ENCODE results near the gene SYTL5. TPM values are rescaled to one million over a fixed set of nuclear protein-coding genes. Genes with fewer than 3 reads are reported as not detected.
"Not testable (repeated sequence)": the region's sequence is repeated elsewhere in the genome, so short reads cannot be mapped to it uniquely, and the experiment has no call there.

SYTL5 gene
- not detected for polyA plus RNA-seq (2012; ENCODE audit: low read depth, missing spikeins)

GRCh38 chrX:38006291-38006690, at the start of gene SYTL5:
Gene SYTL5, plus strand, starts transcription at chrX:38006553. Its CDS starts 27,337 bp downstream, at chrX:38033890.
- FAIRE-seq (no peak), DNase-seq (ENCODE audit: insufficient read length, low spot score) (no peak)
- TF ChIP-seq SPI1 (IDR thresholded peaks at IDR 0.05; ENCODE audit: low read depth, low read length): no peak

DNA sequence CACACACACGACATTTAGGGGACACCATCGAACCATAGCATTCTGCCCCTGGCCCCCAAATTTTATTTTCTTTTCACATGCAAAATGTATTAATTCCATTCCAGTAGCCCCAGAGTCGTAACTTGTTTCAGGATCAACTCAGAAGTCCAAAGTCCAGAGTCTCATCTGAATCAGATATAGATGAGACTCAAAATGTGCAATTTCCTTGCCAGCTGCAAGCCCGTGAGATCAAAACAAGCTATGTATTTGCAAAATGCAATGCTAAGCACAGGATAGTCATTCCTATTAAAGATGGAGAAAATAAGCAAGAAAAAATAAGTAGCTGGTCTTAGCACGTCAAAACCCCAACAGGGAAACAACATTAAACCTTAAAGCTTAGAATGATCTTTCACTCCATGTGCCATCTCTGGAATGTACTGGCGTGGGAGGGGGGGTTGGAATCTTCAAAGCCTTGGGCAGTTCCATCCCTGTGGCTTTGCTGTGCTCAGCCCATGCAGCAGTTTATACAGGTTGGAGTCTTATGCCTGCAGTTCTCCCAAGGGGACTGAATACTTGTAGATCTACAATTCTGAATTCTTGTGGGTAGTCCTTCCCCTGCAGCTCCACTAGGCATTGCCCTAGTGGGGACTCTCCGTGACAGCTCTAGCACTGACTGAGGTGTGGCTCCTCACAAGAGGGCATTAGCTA, 47.7 kb upstream of the SYTL5 start:
- TF ChIP-seq POU2F2 (IDR thresholded peaks at IDR 0.05; ENCODE audit: low read depth, low read length): no peak
- no peak for TF ChIP-seq PAX5 (IDR thresholded peaks at IDR 0.05; ENCODE audit: insufficient read depth, low read length, severe bottlenecking)
- no peak for TF ChIP-seq POLR2AphosphoS5 (IDR thresholded peaks at IDR 0.05; ENCODE audit: low read depth, low read length)
- TF ChIP-seq TAF1 (IDR thresholded peaks at IDR 0.05; ENCODE audit: low read depth, low read length): no peak
- TF ChIP-seq POLR2A (IDR thresholded peaks at IDR 0.05; ENCODE audit: low read depth, low read length): no peak
- no peak for TF ChIP-seq SPI1 (IDR thresholded peaks at IDR 0.05; ENCODE audit: low read depth, low read length)
- no peak for FAIRE-seq

DNA sequence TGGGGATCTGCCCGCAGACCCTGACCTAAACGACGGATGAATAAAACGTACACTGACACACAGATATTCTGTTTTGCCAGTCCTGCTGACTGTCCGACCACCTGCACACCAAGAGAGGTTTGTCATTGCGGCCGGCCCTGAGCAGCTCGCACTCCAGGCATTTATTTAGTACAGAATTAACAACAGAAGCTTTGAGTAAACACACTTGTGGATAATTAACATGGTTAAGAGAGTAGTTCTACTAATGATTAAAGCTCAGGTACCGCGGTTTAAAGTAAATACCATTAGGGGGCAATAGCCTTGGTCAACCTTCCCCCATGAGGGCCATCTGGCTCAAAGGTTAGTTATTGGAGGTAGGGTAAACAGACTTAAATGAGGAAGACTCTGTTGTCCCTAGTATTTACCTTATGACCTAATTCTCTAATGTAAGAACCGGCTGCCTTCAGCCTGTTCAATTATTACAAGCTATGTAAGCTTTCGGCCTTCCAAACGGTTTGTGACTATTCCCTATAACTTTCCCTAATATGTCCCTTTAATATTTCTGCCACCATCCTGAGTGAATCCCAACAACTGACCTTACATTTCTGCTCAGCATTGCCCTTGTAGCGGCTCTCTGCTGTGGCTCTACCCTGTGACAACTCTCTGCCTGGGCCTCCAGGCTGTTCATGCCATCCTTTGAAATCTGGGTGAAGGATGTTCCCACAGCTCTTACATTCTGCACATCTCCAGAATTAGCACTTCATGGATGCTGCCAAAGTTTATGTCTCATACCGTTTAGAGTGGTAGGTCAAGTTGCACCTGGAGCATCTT, 46.9 kb upstream of the SYTL5 start:
- DNase-seq (ENCODE audit: insufficient read length, low spot score) (no peak), FAIRE-seq (no peak)
- TF ChIP-seq TAF1 (IDR thresholded peaks at IDR 0.05; ENCODE audit: low read depth, low read length) (no peak), POLR2A (IDR thresholded peaks at IDR 0.05; ENCODE audit: low read depth, low read length) (no peak), PAX5 (IDR thresholded peaks at IDR 0.05; ENCODE audit: insufficient read depth, low read length, severe bottlenecking) (no peak), POU2F2 (IDR thresholded peaks at IDR 0.05; ENCODE audit: low read depth, low read length) (no peak), SPI1 (IDR thresholded peaks at IDR 0.05; ENCODE audit: low read depth, low read length) (no peak), POLR2AphosphoS5 (IDR thresholded peaks at IDR 0.05; ENCODE audit: low read depth, low read length) (no peak)

More for the DNA sequence above, 47.7 kb upstream of the SYTL5 start:
- no peak for DNase-seq (ENCODE audit: insufficient read length, low spot score)

DNA sequence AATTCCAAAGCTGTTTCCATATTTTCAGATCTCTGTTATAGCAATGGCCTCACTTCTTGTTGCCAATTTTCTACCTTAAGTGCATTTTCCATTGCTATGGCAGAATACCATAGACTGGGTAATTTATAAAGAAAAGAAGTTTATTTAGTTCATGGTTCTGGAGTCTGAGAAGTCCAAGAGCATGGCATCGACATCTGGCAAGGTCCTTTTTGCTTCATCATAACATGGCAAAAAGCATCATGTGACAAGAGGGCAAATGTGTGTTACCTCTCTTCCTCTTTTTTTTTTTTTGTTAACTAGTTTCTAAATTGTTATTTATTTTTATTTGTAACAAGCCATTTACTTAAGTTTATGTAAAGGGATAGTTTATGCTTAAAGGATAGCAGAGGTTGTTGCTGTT, 45.2 kb upstream of the SYTL5 start:
- DNase-seq (ENCODE audit: insufficient read length, low spot score) (no peak), FAIRE-seq (no peak)
- TF ChIP-seq POLR2AphosphoS5 (IDR thresholded peaks at IDR 0.05; ENCODE audit: low read depth, low read length): no peak
- TF ChIP-seq POLR2A (IDR thresholded peaks at IDR 0.05; ENCODE audit: low read depth, low read length): no peak
- no peak for TF ChIP-seq TAF1 (IDR thresholded peaks at IDR 0.05; ENCODE audit: low read depth, low read length)
- TF ChIP-seq SPI1 (IDR thresholded peaks at IDR 0.05; ENCODE audit: low read depth, low read length): no peak
- no peak for TF ChIP-seq POU2F2 (IDR thresholded peaks at IDR 0.05; ENCODE audit: low read depth, low read length)
- no peak for TF ChIP-seq PAX5 (IDR thresholded peaks at IDR 0.05; ENCODE audit: insufficient read depth, low read length, severe bottlenecking)

DNA sequence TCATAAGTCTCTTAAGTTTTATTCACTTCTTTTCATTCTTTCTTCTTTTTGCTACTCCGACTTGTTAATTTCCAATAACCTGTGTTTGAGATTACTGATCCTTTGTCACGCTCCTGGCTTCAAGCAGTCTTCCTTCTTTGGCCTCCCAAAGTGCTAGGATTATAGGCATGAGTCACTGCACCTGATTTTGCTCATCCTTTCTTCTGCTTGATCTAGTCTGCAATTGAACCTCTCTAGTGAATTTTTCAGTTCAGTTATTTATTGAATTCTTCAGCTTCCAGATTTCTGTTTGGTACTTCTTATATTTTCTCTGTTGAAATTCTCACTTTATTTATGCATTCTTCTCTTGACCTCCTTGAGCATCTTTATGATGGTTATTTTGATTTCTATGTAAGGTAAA, 38.6 kb upstream of the SYTL5 start:
- TF ChIP-seq POU2F2 (IDR thresholded peaks at IDR 0.05; ENCODE audit: low read depth, low read length) (no peak), SPI1 (IDR thresholded peaks at IDR 0.05; ENCODE audit: low read depth, low read length) (no peak), TAF1 (IDR thresholded peaks at IDR 0.05; ENCODE audit: low read depth, low read length) (no peak), PAX5 (IDR thresholded peaks at IDR 0.05; ENCODE audit: insufficient read depth, low read length, severe bottlenecking) (no peak), POLR2A (IDR thresholded peaks at IDR 0.05; ENCODE audit: low read depth, low read length) (no peak), POLR2AphosphoS5 (IDR thresholded peaks at IDR 0.05; ENCODE audit: low read depth, low read length) (no peak)
- DNase-seq (ENCODE audit: insufficient read length, low spot score): no peak
- FAIRE-seq: no peak

DNA sequence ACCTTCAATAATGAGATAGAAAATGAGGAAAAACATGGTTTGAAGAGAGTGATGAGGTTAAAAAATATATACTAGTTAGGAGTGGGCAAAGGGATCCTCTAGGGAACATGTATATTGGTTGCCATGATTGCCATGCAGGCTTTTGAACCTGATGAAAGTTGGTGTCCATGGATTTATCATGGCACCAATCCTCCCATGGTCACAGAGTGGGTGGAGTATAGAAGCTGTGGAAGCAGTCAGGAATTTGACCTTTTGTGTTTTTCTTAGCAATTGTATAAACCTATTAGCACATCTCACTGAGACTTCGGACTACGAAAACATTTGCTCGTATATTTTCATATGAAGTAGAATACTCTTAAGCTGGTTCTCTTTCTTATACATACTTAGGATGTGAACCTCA, 30.9 kb upstream of the SYTL5 start:
- no peak for TF ChIP-seq SPI1 (IDR thresholded peaks at IDR 0.05; ENCODE audit: low read depth, low read length)
- no peak for TF ChIP-seq PAX5 (IDR thresholded peaks at IDR 0.05; ENCODE audit: insufficient read depth, low read length, severe bottlenecking)
- TF ChIP-seq TAF1 (IDR thresholded peaks at IDR 0.05; ENCODE audit: low read depth, low read length): no peak
- no peak for TF ChIP-seq POLR2AphosphoS5 (IDR thresholded peaks at IDR 0.05; ENCODE audit: low read depth, low read length)
- TF ChIP-seq POLR2A (IDR thresholded peaks at IDR 0.05; ENCODE audit: low read depth, low read length): no peak
- TF ChIP-seq POU2F2 (IDR thresholded peaks at IDR 0.05; ENCODE audit: low read depth, low read length): no peak
- DNase-seq (ENCODE audit: insufficient read length, low spot score): no peak
- FAIRE-seq: no peak

GRCh38 chrX:37976153-37976552, 30.2 kb upstream of the SYTL5 start:
- no peak for TF ChIP-seq SPI1 (IDR thresholded peaks at IDR 0.05; ENCODE audit: low read depth, low read length)
- FAIRE-seq (no peak), DNase-seq (ENCODE audit: insufficient read length, low spot score) (no peak)

DNA sequence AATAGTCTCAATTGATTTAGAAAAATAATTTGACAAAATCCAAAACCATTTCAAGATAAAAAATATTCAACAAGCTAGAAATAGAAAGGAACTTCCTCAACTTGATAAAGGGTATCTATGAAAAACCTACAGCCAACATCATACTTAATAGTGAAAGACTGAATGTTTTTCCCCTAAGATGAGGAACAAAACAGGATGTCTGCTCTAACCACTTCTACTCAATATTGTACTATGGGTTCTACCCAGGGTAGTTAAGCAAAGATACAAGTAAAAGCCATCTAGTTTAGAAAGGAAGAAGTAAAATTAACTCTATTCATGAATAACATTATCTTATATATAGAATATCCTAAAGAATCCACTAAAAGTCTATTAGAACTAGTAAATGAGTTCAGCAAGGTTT, 21.5 kb upstream of the SYTL5 start:
- TF ChIP-seq POLR2A (IDR thresholded peaks at IDR 0.05; ENCODE audit: low read depth, low read length) (no peak), PAX5 (IDR thresholded peaks at IDR 0.05; ENCODE audit: insufficient read depth, low read length, severe bottlenecking) (no peak), POLR2AphosphoS5 (IDR thresholded peaks at IDR 0.05; ENCODE audit: low read depth, low read length) (no peak), POU2F2 (IDR thresholded peaks at IDR 0.05; ENCODE audit: low read depth, low read length) (no peak), SPI1 (IDR thresholded peaks at IDR 0.05; ENCODE audit: low read depth, low read length) (no peak), TAF1 (IDR thresholded peaks at IDR 0.05; ENCODE audit: low read depth, low read length) (no peak)
- DNase-seq (ENCODE audit: insufficient read length, low spot score) (no peak), FAIRE-seq (no peak)

GRCh38 chrX:37986893-37987292, 19.5 kb upstream of the SYTL5 start:
- TF ChIP-seq POLR2AphosphoS5 (IDR thresholded peaks at IDR 0.05; ENCODE audit: low read depth, low read length) (no peak), TAF1 (IDR thresholded peaks at IDR 0.05; ENCODE audit: low read depth, low read length) (no peak), POU2F2 (IDR thresholded peaks at IDR 0.05; ENCODE audit: low read depth, low read length) (no peak), POLR2A (IDR thresholded peaks at IDR 0.05; ENCODE audit: low read depth, low read length) (no peak), PAX5 (IDR thresholded peaks at IDR 0.05; ENCODE audit: insufficient read depth, low read length, severe bottlenecking) (no peak), SPI1 (IDR thresholded peaks at IDR 0.05; ENCODE audit: low read depth, low read length) (no peak)
- FAIRE-seq: no peak
- no peak for DNase-seq (ENCODE audit: insufficient read length, low spot score)

- no peak for FAIRE-seq
- no peak for TF ChIP-seq SPI1 (IDR thresholded peaks at IDR 0.05; ENCODE audit: low read depth, low read length)
- no peak for TF ChIP-seq POLR2A (IDR thresholded peaks at IDR 0.05; ENCODE audit: low read depth, low read length)
- no peak for TF ChIP-seq PAX5 (IDR thresholded peaks at IDR 0.05; ENCODE audit: insufficient read depth, low read length, severe bottlenecking)
- no peak for TF ChIP-seq POU2F2 (IDR thresholded peaks at IDR 0.05; ENCODE audit: low read depth, low read length)
- no peak for TF ChIP-seq TAF1 (IDR thresholded peaks at IDR 0.05; ENCODE audit: low read depth, low read length)
- no peak for TF ChIP-seq POLR2AphosphoS5 (IDR thresholded peaks at IDR 0.05; ENCODE audit: low read depth, low read length)
- DNase-seq (ENCODE audit: insufficient read length, low spot score): no peak
Measured at GRCh38 chrX:37989304-37989703, 17.0 kb upstream of the SYTL5 start.

DNA sequence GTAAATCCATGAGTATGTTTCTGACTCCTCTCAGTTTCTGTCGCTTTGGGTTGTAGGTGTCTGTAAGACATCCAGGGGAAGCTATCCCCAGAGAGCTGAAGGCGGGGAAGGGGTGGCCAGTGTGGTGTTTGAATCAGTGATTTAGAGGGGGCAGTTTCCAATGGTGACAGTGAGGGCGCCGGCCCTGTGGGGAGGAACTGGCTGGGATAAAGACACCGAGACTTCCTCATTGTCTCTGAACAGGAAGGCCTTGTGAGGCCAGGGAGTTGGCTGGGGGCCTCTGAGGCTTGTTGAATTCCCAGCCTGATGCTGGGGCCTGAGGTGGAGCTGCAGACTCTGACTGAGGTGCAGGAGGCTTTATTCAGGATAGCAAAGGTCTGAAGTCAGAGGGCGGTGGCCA, 15.1 kb upstream of the SYTL5 start:
- DNase-seq (ENCODE audit: insufficient read length, low spot score); FAIRE-seq: not testable (repeated sequence)
